ENCODE results near the gene FAM240A.

GRCh38 chr3:46617941-46618340 lies 5.6 kb downstream of the FAM240A start:
- TF ChIP-seq GATAD2B (conservative IDR thresholded peaks at IDR 0.05; ENCODE audit: low read depth) = no peak
- no peak for TF ChIP-seq E2F4 (IDR thresholded peaks at IDR 0.05; ENCODE audit: low read depth, low read length)
- no peak for TF ChIP-seq POLR2AphosphoS5 (IDR thresholded peaks at IDR 0.05; ENCODE audit: low read length)
- TF ChIP-seq GABPA (IDR thresholded peaks at IDR 0.05; ENCODE audit: low read depth) = no peak
- no peak for TF ChIP-seq CTCF (IDR thresholded peaks at IDR 0.05 in 2 of 3, conservative IDR thresholded peaks at IDR 0.05 in 1 of 3; ENCODE audit: control insufficient read depth in 2 of 3, extremely low read depth in 1 of 3, insufficient read depth in 1 of 3, low read depth in 3 of 3, low read length in 3 of 3)
- no peak for TF ChIP-seq USF1 (IDR thresholded peaks at IDR 0.05; ENCODE audit: borderline replicate concordance, extremely low read length, insufficient read depth, low read depth, low read length)

All from GM12878 (cell line).